Mesenchymal stem cell (in vitro differentiated cells and primary cell): ENCODE results near the gene CABP1.

Experiments
- DNase-seq: peaks from one replicate; pipeline ENCODE4 v3.0.0-alpha.2; 2013
- H2AFZ ChIP-seq: one replicate; pipeline ENCODE4 v1.6.1; 2013; ENCODE audit warnings: low read depth, mild to moderate bottlenecking, control low read depth, inconsistent platforms, low read length, moderate library complexity
- H2AK5ac ChIP-seq: 2 replicates; pipeline ENCODE4 v1.6.1; 2013; ENCODE audit warnings: low read length, moderate library complexity, mild to moderate bottlenecking, inconsistent platforms; ENCODE audit not compliant: severe bottlenecking
- H2BK120ac ChIP-seq: one replicate; pipeline ENCODE4 v1.6.1; 2013; ENCODE audit warnings: low read depth, mild to moderate bottlenecking, inconsistent platforms, low read length, moderate library complexity
- H2BK12ac ChIP-seq, 2 experiments: one replicate each; pipeline ENCODE4 v1.6.1; 2013; ENCODE audit warnings: inconsistent platforms in 2 of 2, low read length in 2 of 2, mild to moderate bottlenecking in 2 of 2, moderate library complexity in 2 of 2, control low read depth in 1 of 2
- H2BK15ac ChIP-seq: one replicate; pipeline ENCODE4 v1.6.1; 2013; ENCODE audit warnings: mild to moderate bottlenecking, low read depth, inconsistent platforms; ENCODE audit not compliant: poor library complexity, severe bottlenecking
- H2BK5ac ChIP-seq: 2 replicates; pipeline ENCODE4 v1.6.1; 2013; ENCODE audit warnings: low read depth, mild to moderate bottlenecking, low read length, control low read depth, inconsistent platforms; ENCODE audit not compliant: poor library complexity, severe bottlenecking
- H3K14ac ChIP-seq, 2 experiments: one replicate each; pipeline ENCODE4 v1.6.1; 2013; ENCODE audit warnings: inconsistent platforms in 2 of 2, low read length in 2 of 2, control low read depth in 1 of 2, mild to moderate bottlenecking in 1 of 2, moderate library complexity in 1 of 2
- H3K18ac ChIP-seq, 2 experiments: one replicate each; pipeline ENCODE4 v1.6.1; 2013; ENCODE audit warnings: inconsistent platforms in 2 of 2, low read length in 2 of 2, control low read depth in 1 of 2, low read depth in 1 of 2, mild to moderate bottlenecking in 1 of 2
- H3K23ac ChIP-seq, 2 experiments: one replicate each; pipeline ENCODE4 v1.6.1; 2013; ENCODE audit warnings: inconsistent platforms in 2 of 2, low read length in 2 of 2, mild to moderate bottlenecking in 2 of 2, moderate library complexity in 2 of 2, control low read depth in 1 of 2
- H3K27ac ChIP-seq: 2 replicates; pipeline ENCODE4 v1.5.1; 2013; ENCODE audit warnings: mild to moderate bottlenecking, moderate library complexity, low read length, control low read depth, inconsistent platforms; ENCODE audit not compliant: poor library complexity, severe bottlenecking
- H3K27me3 ChIP-seq, 2 experiments: 2 replicates each; pipeline versions ENCODE4 v1.6.1 to v1.7.0; 2013; ENCODE audit warnings: low read length in 2 of 2, mild to moderate bottlenecking in 2 of 2, moderate library complexity in 2 of 2, control low read depth in 1 of 2, inconsistent platforms in 1 of 2; ENCODE audit not compliant: control insufficient read depth in 1 of 2, insufficient read depth in 1 of 2
- H3K36me3 ChIP-seq, 2 experiments: 2 replicates each; pipeline versions ENCODE4 v1.6.1 to v1.7.0; 2013; ENCODE audit warnings: low read length in 2 of 2, control low read depth in 1 of 2, inconsistent platforms in 1 of 2, low read depth in 1 of 2, mild to moderate bottlenecking in 1 of 2; ENCODE audit not compliant: insufficient read depth in 2 of 2, control insufficient read depth in 1 of 2
- H3K4ac ChIP-seq, 2 experiments: one replicate each; pipeline ENCODE4 v1.6.1; 2013; ENCODE audit warnings: inconsistent platforms in 2 of 2, low read length in 2 of 2, mild to moderate bottlenecking in 2 of 2, moderate library complexity in 2 of 2, control low read depth in 1 of 2, low read depth in 1 of 2
- H3K4me1 ChIP-seq: 2 replicates; pipeline ENCODE4 v1.6.1; 2013; ENCODE audit warnings: low read depth, low read length, control low read depth; ENCODE audit not compliant: control insufficient read depth, insufficient read depth
- H3K4me2 ChIP-seq: 2 replicates; pipeline ENCODE4 v1.6.1; 2013; ENCODE audit warnings: low read length, mild to moderate bottlenecking, inconsistent platforms; ENCODE audit not compliant: poor library complexity, severe bottlenecking
- H3K4me3 ChIP-seq, 2 experiments: 2 replicates each; pipeline versions ENCODE4 v1.5.1 to v1.7.0; 2013; ENCODE audit warnings: low read length in 2 of 2, mild to moderate bottlenecking in 2 of 2, control low read depth in 1 of 2, low read depth in 1 of 2; ENCODE audit not compliant: insufficient read depth in 1 of 2
- H3K79me1 ChIP-seq: replicated peaks from 2 replicates; pipeline ENCODE4 v1.6.1; 2013; ENCODE audit warnings: mild to moderate bottlenecking, control low read depth, low read length, inconsistent platforms; ENCODE audit not compliant: poor library complexity, severe bottlenecking
- H3K9ac ChIP-seq: 2 replicates; pipeline ENCODE4 v1.7.0; 2013; ENCODE audit warnings: mild to moderate bottlenecking, low read length, moderate library complexity
- H3K9me3 ChIP-seq: 2 replicates; pipeline ENCODE4 v1.7.0; 2013; ENCODE audit warnings: mild to moderate bottlenecking, low read length; ENCODE audit not compliant: control insufficient read depth
- H4K8ac ChIP-seq: one replicate; pipeline ENCODE4 v1.6.1; 2013; ENCODE audit warnings: inconsistent platforms, mild to moderate bottlenecking, low read length, moderate library complexity
- H4K91ac ChIP-seq: one replicate; pipeline ENCODE4 v1.6.1; 2013; ENCODE audit warnings: mild to moderate bottlenecking, low read length, inconsistent platforms
- WGBS: methylation state at CpG from one replicate; pipeline ENCODE4 v1.1.7; 2013; ENCODE audit warnings: mixed read lengths; 5-methylcytosine and 5-hydroxymethylcytosine counted together

The CABP1 gene

GRCh38 chr12:120687578-120688289, 47.3 kb downstream of the CABP1 start:
- H2BK12ac ChIP-seq = no peak overlapping the region
- peaks cover 1% of the 10 kb centered on the region for H3K79me1 ChIP-seq
- H3K4ac ChIP-seq = peak overlapping the region in 1 of 2 experiments; percentile 65
- H3K23ac ChIP-seq = peak overlapping the region; percentile 42 to 46
- H2BK15ac ChIP-seq = peak overlapping the region; percentile 73
- H3K4me3 ChIP-seq = peak overlapping the region; percentile 83 to 96
- peak overlapping the region; percentile 29 for H2AFZ ChIP-seq
- H3K27me3 ChIP-seq = no peaks in the 10 kb centered on the region
- no peak overlapping the region for H2BK5ac ChIP-seq
- H3K36me3 ChIP-seq = no peaks in the 10 kb centered on the region
- no peak overlapping the region for H2AK5ac ChIP-seq
- peaks cover 7% of the 10 kb centered on the region for H3K4me1 ChIP-seq
- peak overlapping the region; percentile 95 for H3K9ac ChIP-seq
- H2BK120ac ChIP-seq = no peak overlapping the region
- no peak overlapping the region for H4K91ac ChIP-seq
- H3K14ac ChIP-seq = peak overlapping the region in 1 of 2 experiments; percentile 61
- peak overlapping the region; percentile 1 for H3K27ac ChIP-seq
- H3K4me2 ChIP-seq = peak overlapping the region; percentile 56
- WGBS = under 1% methylated on average over 31 of the region's 31 CpGs
- peak; percentile 58 for DNase-seq
- H3K18ac ChIP-seq = peak overlapping the region; percentile 79 to 84
- no peak overlapping the region for H4K8ac ChIP-seq
- no peaks in the 10 kb centered on the region for H3K9me3 ChIP-seq

- Histone ChIP-seq H3K9ac (peak overlapping the region; percentile 95), H2BK12ac (no peak overlapping the region), H2AFZ (no peak overlapping the region), H2BK5ac (no peak overlapping the region), H3K79me1 (peaks cover 1% of the 10 kb centered on the region), H4K8ac (no peak overlapping the region), H4K91ac (no peak overlapping the region), H3K9me3 (no peaks in the 10 kb centered on the region), H3K4me1 (peaks cover 7% of the 10 kb centered on the region), H3K4me2 (peak overlapping the region; percentile 56), H3K36me3 (no peaks in the 10 kb centered on the region), H3K23ac (no peak overlapping the region), H3K27me3 (no peaks in the 10 kb centered on the region), H3K4ac (no peak overlapping the region), H3K27ac (no peak overlapping the region), H3K4me3 (peak overlapping the region in 1 of 2 experiments; percentile 83), H3K18ac (no peak overlapping the region), H3K14ac (no peak overlapping the region), H2AK5ac (no peak overlapping the region), H2BK120ac (no peak overlapping the region), H2BK15ac (no peak overlapping the region)
- peak; percentile 62 for DNase-seq
- 21% methylated on average over 4 of the region's 6 CpGs for WGBS
Observed at GRCh38 chr12:120688527-120689071, 48.2 kb downstream of the CABP1 start.

- Histone ChIP-seq H3K27ac (no peak overlapping the region), H2BK5ac (no peak overlapping the region), H3K9ac (peak overlapping the region; percentile 95), H3K14ac (no peak overlapping the region), H3K4me1 (peaks cover 7% of the 10 kb centered on the region), H3K36me3 (peaks cover 6 to 7% of the 10 kb centered on the region in 2 experiments), H2AFZ (no peak overlapping the region), H3K18ac (no peak overlapping the region), H2BK12ac (no peak overlapping the region), H3K4ac (peak overlapping the region in 1 of 2 experiments; percentile 38), H2AK5ac (no peak overlapping the region), H3K4me2 (no peak overlapping the region), H3K4me3 (peak overlapping the region in 1 of 2 experiments; percentile 83), H4K8ac (no peak overlapping the region), H2BK15ac (no peak overlapping the region), H3K9me3 (no peaks in the 10 kb centered on the region), H2BK120ac (no peak overlapping the region), H3K23ac (no peak overlapping the region), H3K79me1 (peaks cover 10% of the 10 kb centered on the region), H3K27me3 (no peaks in the 10 kb centered on the region), H4K91ac (no peak overlapping the region)
- 80% methylated on average over 6 of the region's 6 CpGs for WGBS
- DNase-seq = peak; percentile 11
Observed at GRCh38 chr12:120689397-120690082, 49.1 kb downstream of the CABP1 start.

GRCh38 chr12:120690083-120690450, 49.6 kb downstream of the CABP1 start:
- H2BK5ac ChIP-seq = no peak overlapping the region
- H3K27ac ChIP-seq = no peak overlapping the region
- no peak overlapping the region for H3K4ac ChIP-seq
- H2BK12ac ChIP-seq = no peak overlapping the region
- no peak overlapping the region for H3K14ac ChIP-seq
- no peaks in the 10 kb centered on the region for H3K27me3 ChIP-seq
- H2BK120ac ChIP-seq = no peak overlapping the region
- DNase-seq = no peak
- H3K4me1 ChIP-seq = peaks cover 7% of the 10 kb centered on the region
- H3K18ac ChIP-seq = no peak overlapping the region
- H2BK15ac ChIP-seq = no peak overlapping the region
- H3K9me3 ChIP-seq = no peaks in the 10 kb centered on the region
- no peak overlapping the region for H4K91ac ChIP-seq
- H3K9ac ChIP-seq = no peak overlapping the region
- H2AK5ac ChIP-seq = no peak overlapping the region
- peaks cover 15% of the 10 kb centered on the region for H3K79me1 ChIP-seq
- no peak overlapping the region for H3K23ac ChIP-seq
- no peak overlapping the region for H4K8ac ChIP-seq
- H3K36me3 ChIP-seq = peaks cover 11 to 12% of the 10 kb centered on the region in 2 experiments
- no peak overlapping the region for H2AFZ ChIP-seq
- no peak overlapping the region for H3K4me2 ChIP-seq
- no peak overlapping the region for H3K4me3 ChIP-seq
- WGBS = 100% methylated on average over 1 of the region's 2 CpGs
